IMR-90 (cell line): ENCODE data around the gene VARS2. TPM values are rescaled to one million over a fixed set of nuclear protein-coding genes. Genes with fewer than 3 reads are reported as not detected.

Experiments
- ATAC-seq: fragments of 200-7000 bp; cut with Tn5 transposase; 2 replicates; pipeline ENCODE4 v1.9.1; 2020; ENCODE audit warnings: low read depth, mild to moderate bottlenecking, moderate library complexity
- BruUV-seq: library from RNA; stranded (reverse); fragments of 400-500 nt; replicated peaks from 2 replicates; lab custom pipeline; 2021; lab: Mats Ljungman, UMichigan
- CTCF ChIA-PET: fragments of 300-600 bp; formaldehyde crosslinking; extraction: SDS; loops from one replicate; lab custom pipeline; 2021; ENCODE audit warnings: antibody characterized with exemption; lab: Yijun Ruan, JAX
- POLR2A ChIA-PET: fragments of 300-600 bp; sonication (Branson Sonifier 250); formaldehyde crosslinking; loops from one replicate; lab custom pipeline; 2022; ENCODE audit warnings: antibody characterized with exemption; ENCODE audit not compliant: unreplicated experiment; lab: Charles Lee
- DNase-seq: peaks from one replicate; pipeline ENCODE4 v3.0.0; 2013
- H2AFZ ChIP-seq: replicated peaks from 2 replicates; pipeline ENCODE3; 2013; ENCODE audit warnings: low read length, mild to moderate bottlenecking; ENCODE audit not compliant: poor library complexity
- H2AK5ac ChIP-seq: 2 replicates; pipeline ENCODE4 v1.6.1; 2013; ENCODE audit warnings: low read depth, low read length, inconsistent platforms
- H2AK9ac ChIP-seq: replicated peaks from 2 replicates; pipeline ENCODE3; 2013; ENCODE audit warnings: mild to moderate bottlenecking, low read depth, low read length, moderate library complexity; ENCODE audit not compliant: poor library complexity
- H2BK120ac ChIP-seq: 2 replicates; pipeline ENCODE4 v1.6.1; 2013; ENCODE audit warnings: low read depth, low read length, inconsistent platforms
- H2BK15ac ChIP-seq: 3 replicates; pipeline ENCODE4 v1.6.1; 2013; ENCODE audit warnings: low read depth, low read length, inconsistent platforms
- H2BK20ac ChIP-seq: 2 replicates; pipeline ENCODE4 v1.6.1; 2013; ENCODE audit warnings: low read depth, mild to moderate bottlenecking, inconsistent platforms, low read length, moderate library complexity
- H2BK5ac ChIP-seq: 2 replicates; pipeline ENCODE4 v1.6.1; 2013; ENCODE audit warnings: mild to moderate bottlenecking, low read depth, low read length, inconsistent platforms; ENCODE audit not compliant: poor library complexity, severe bottlenecking
- H3K14ac ChIP-seq: replicated peaks from 2 replicates; pipeline ENCODE4 v1.6.1; 2013; ENCODE audit warnings: low read depth, low read length, inconsistent platforms
- H3K18ac ChIP-seq: 2 replicates; pipeline ENCODE4 v1.6.1; 2013; ENCODE audit warnings: low read depth, low read length, control low read depth
- H3K23ac ChIP-seq: 2 replicates; pipeline ENCODE4 v1.6.1; 2013; ENCODE audit warnings: low read depth, low read length, inconsistent platforms
- H3K27ac ChIP-seq: 2 replicates; pipeline ENCODE4 v1.5.1; 2013; ENCODE audit warnings: mild to moderate bottlenecking, control low read depth, low read length; ENCODE audit not compliant: insufficient read depth
- H3K27me3 ChIP-seq: 2 replicates; pipeline ENCODE4 v1.6.1; 2013; ENCODE audit warnings: low read length; ENCODE audit not compliant: control insufficient read depth, insufficient read depth
- H3K36me3 ChIP-seq: 2 replicates; pipeline ENCODE4 v1.6.1; 2013; ENCODE audit warnings: low read length, mixed read lengths; ENCODE audit not compliant: control insufficient read depth, insufficient read depth
- H3K4ac ChIP-seq: 2 replicates; pipeline ENCODE4 v1.6.1; 2013; ENCODE audit warnings: low read depth, low read length, inconsistent platforms
- H3K4me1 ChIP-seq: 2 replicates; pipeline ENCODE4 v1.6.1; 2013; ENCODE audit warnings: low read length, mixed read lengths; ENCODE audit not compliant: control insufficient read depth, insufficient read depth
- H3K4me2 ChIP-seq: 2 replicates; pipeline ENCODE4 v1.6.1; 2013; ENCODE audit warnings: low read depth, mild to moderate bottlenecking, control low read depth, low read length, moderate library complexity
- H3K4me3 ChIP-seq: 2 replicates; pipeline ENCODE4 v1.5.1; 2013; ENCODE audit warnings: low read depth, mild to moderate bottlenecking, control low read depth, low read length, moderate library complexity; ENCODE audit not compliant: insufficient read depth
- H3K56ac ChIP-seq: 2 replicates; pipeline ENCODE4 v1.6.1; 2013; ENCODE audit warnings: low read length, inconsistent platforms; ENCODE audit not compliant: insufficient read depth; ENCODE audit errors: extremely low read depth
- H3K79me1 ChIP-seq, 2 experiments: 2 replicates each; pipeline ENCODE4 v1.6.1; 2013; ENCODE audit warnings: low read length in 2 of 2, inconsistent platforms in 1 of 2, low read depth in 1 of 2
- H3K9ac ChIP-seq: 2 replicates; pipeline ENCODE4 v1.6.1; 2013; ENCODE audit warnings: low read depth, low read length, control low read depth
- H3K9me1 ChIP-seq: 2 replicates; pipeline ENCODE4 v1.6.1; 2013; ENCODE audit warnings: low read length, inconsistent platforms; ENCODE audit not compliant: insufficient read depth
- H3K9me3 ChIP-seq: 2 replicates; pipeline ENCODE4 v1.6.1; 2013; ENCODE audit warnings: low read length; ENCODE audit not compliant: control insufficient read depth, insufficient read depth
- H4K20me1 ChIP-seq: 2 replicates; pipeline ENCODE4 v1.6.1; 2013; ENCODE audit warnings: low read length, inconsistent platforms; ENCODE audit not compliant: insufficient read depth
- H4K5ac ChIP-seq: 2 replicates; pipeline ENCODE4 v1.6.1; 2013; ENCODE audit warnings: mild to moderate bottlenecking, low read depth, low read length, control low read depth
- H4K8ac ChIP-seq, 2 experiments: 2 replicates each; pipeline ENCODE4 v1.6.1; 2013; ENCODE audit warnings: low read depth in 2 of 2, low read length in 2 of 2, control low read depth in 1 of 2, inconsistent platforms in 1 of 2
- H4K91ac ChIP-seq: 2 replicates; pipeline ENCODE4 v1.6.1; 2013; ENCODE audit warnings: low read depth, low read length, inconsistent platforms; ENCODE audit not compliant: insufficient read depth
- BHLHE40 ChIP-seq: fragments of 150-350 bp; IDR thresholded peaks from 2 replicates; pipeline ENCODE4 v1.6.1; 2016; ENCODE audit warnings: mild to moderate bottlenecking, low read depth, low read length
- NFE2L2 ChIP-seq: fragments of 150-350 bp; IDR thresholded peaks from 2 replicates; pipeline ENCODE4 v1.6.1; 2016; ENCODE audit warnings: low read depth, mild to moderate bottlenecking, low read length
- POLR2A ChIP-seq: IDR thresholded peaks from 2 replicates; pipeline ENCODE4 v1.6.1; 2012; ENCODE audit warnings: mild to moderate bottlenecking, low read depth, low read length
- RAD21 ChIP-seq: IDR thresholded peaks from 2 replicates; pipeline ENCODE4 v1.6.1; 2012; ENCODE audit warnings: low read length, improper control_type of control experiment
- RCOR1 ChIP-seq: IDR thresholded peaks from 2 replicates; pipeline ENCODE4 v1.6.1; 2012; ENCODE audit warnings: mild to moderate bottlenecking, low read length, improper control_type of control experiment; ENCODE audit not compliant: insufficient replicate concordance
- SMC3 ChIP-seq: fragments of 150-350 bp; IDR thresholded peaks from 2 replicates; pipeline ENCODE4 v1.6.1; 2016; ENCODE audit warnings: low read depth, mild to moderate bottlenecking, antibody characterized with exemption, low read length, moderate library complexity
- USF2 ChIP-seq: fragments of 150-350 bp; IDR thresholded peaks from 2 replicates; pipeline ENCODE4 v1.6.1; 2017; ENCODE audit warnings: mild to moderate bottlenecking, antibody characterized with exemption, low read length, low read depth
- WGBS, 2 experiments: methylation state at CpG; one replicate each; pipeline versions ENCODE4 v1.1.5 to v1.1.7; 2013; ENCODE audit warnings: missing lambda C conversion rate in 2 of 2; ENCODE audit not compliant: insufficient read length in 1 of 2; ENCODE audit errors: extremely low coverage in 2 of 2; 5-methylcytosine and 5-hydroxymethylcytosine counted together
- dilution Hi-C: fragments of 300-500 bp; cut with HindIII; formaldehyde crosslinking; loops from one replicate; pipeline ENCODE4 v1.14.3; 2018; ENCODE audit warnings: low sequenced_read_pairs; ENCODE audit not compliant: unreplicated experiment
- in situ Hi-C: fragments of 300-500 bp; cut with MboI; formaldehyde crosslinking; loops from 3 replicates; pipeline ENCODE4 v1.14.3; 2019; ENCODE audit warnings: low sequenced_read_pairs, inconsistent platforms, mixed read lengths
- intact Hi-C: fragments of 100-400 bp; cut with micrococcal nuclease; formaldehyde crosslinking; loops from 2 replicates; pipeline ENCODE4 v1.10.0; 2022
- polyA plus RNA-seq, 3 experiments: library from polyadenylated mRNA; depleted of rRNA; stranded (reverse); fragments of >200 nt; gene quantifications; 2 replicates each; pipeline ENCODE4 v1.2.3, GENCODE V29; 2012; ENCODE audit warnings: low replicate concordance in 1 of 3
- total RNA-seq: library from RNA; depleted of rRNA; stranded (reverse); fragments of >200 nt; gene quantifications from 2 replicates; pipeline ENCODE4 v1.2.3, GENCODE V29; 2012
- TF ChIP-seq, protein P1 (sequence below): fragments of 150-350 bp; IDR thresholded peaks from 2 replicates; pipeline ENCODE4 v1.6.1; 2016; ENCODE audit warnings: low read depth, mild to moderate bottlenecking, low read length, moderate library complexity, borderline replicate concordance
- TF ChIP-seq, protein P2 (sequence below): conservative IDR thresholded peaks from 2 replicates; pipeline ENCODE4 v1.5.1; 2012; ENCODE audit warnings: mild to moderate bottlenecking, low read depth, low read length, improper control_type of control experiment

Gene VARS2
- total and polyA plus RNA-seq, 2 of the 4 experiments (the other 2 are of a cell fraction), result 7.2 to 14.0 TPM

GRCh38 chr6:30882204-30882758 lies 31.8 kb upstream of the VARS2 start:
- peak overlapping the region; percentile 50 for H3K27ac ChIP-seq
- ChIA-PET POLR2A (interaction anchor here (0.6 to 1.2 kb wide), 2 partner anchors 14 to 138 kb away, joined by 3 read pairs; partner anchors contain the start of gene IER3), CTCF (interaction anchor here (1.0 to 1.5 kb wide), 4 partner anchors 38 to 60 kb away, joined by 4 to 6 read pairs (median 4); no protein-coding TSS in a partner anchor)
- H2BK15ac ChIP-seq, result peak overlapping the region; percentile 60; the same call in 2 of the 3 replicates
- intact Hi-C loops (no loop called here), in situ Hi-C loops (no loop called here), dilution Hi-C loops (no loop called here)
- peak overlapping the region; percentile 32 for H3K4me2 ChIP-seq
- no TSS peak for BruUV-seq
- H4K8ac ChIP-seq, result peak overlapping the region; percentile 71 to 85
- peak overlapping the region; percentile 93 for H3K14ac ChIP-seq
- peaks cover 21 to 29% of the 10 kb centered on the region in 2 experiments for H3K79me1 ChIP-seq
- peak overlapping the region; percentile 91 for H3K4ac ChIP-seq
- H3K23ac ChIP-seq, result peak overlapping the region; percentile 35; the same call in 1 of the 2 replicates
- H3K36me3 ChIP-seq, result no peaks in the 10 kb centered on the region
- H4K5ac ChIP-seq, result peak overlapping the region; percentile 48
- no peaks in the 10 kb centered on the region for H3K27me3 ChIP-seq
- peak overlapping the region; percentile 32; the same call in 1 of the 2 replicates for H3K9ac ChIP-seq
- WGBS, 2 experiments, result 63% methylated on average over 1 of the region's 8 CpGs; no CpG with 5 or more reads in 1 of the 2 experiments
- H3K56ac ChIP-seq, result peak overlapping the region; percentile 16; the same call in 1 of the 2 replicates
- H3K9me1 ChIP-seq, result peaks cover 15% of the 10 kb centered on the region
- H2AK9ac ChIP-seq, result peak overlapping the region; percentile 86
- H2AFZ ChIP-seq, result peak overlapping the region; percentile 90
- H2BK120ac ChIP-seq, result peak overlapping the region; percentile 89
- peak overlapping the region; percentile 91 for H4K91ac ChIP-seq
- peaks cover 41% of the 10 kb centered on the region for H3K4me1 ChIP-seq
- H3K18ac ChIP-seq, result peak overlapping the region; percentile 66
- no peaks in the 10 kb centered on the region for H3K9me3 ChIP-seq
- ATAC-seq (no peak), DNase-seq (peak; percentile 12)
- no peak for TF ChIP-seq RAD21
- no peak for TF ChIP-seq BHLHE40
- no peak for TF ChIP-seq SMC3
- TF ChIP-seq POLR2A, result no peak
- TF ChIP-seq RCOR1, result no peak
- TF ChIP-seq USF2, result no peak
- TF ChIP-seq NFE2L2, result no peak
- TF ChIP-seq, protein P1, sequence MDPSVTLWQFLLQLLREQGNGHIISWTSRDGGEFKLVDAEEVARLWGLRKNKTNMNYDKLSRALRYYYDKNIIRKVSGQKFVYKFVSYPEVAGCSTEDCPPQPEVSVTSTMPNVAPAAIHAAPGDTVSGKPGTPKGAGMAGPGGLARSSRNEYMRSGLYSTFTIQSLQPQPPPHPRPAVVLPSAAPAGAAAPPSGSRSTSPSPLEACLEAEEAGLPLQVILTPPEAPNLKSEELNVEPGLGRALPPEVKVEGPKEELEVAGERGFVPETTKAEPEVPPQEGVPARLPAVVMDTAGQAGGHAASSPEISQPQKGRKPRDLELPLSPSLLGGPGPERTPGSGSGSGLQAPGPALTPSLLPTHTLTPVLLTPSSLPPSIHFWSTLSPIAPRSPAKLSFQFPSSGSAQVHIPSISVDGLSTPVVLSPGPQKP, result no peak
- TF ChIP-seq, protein P2, sequence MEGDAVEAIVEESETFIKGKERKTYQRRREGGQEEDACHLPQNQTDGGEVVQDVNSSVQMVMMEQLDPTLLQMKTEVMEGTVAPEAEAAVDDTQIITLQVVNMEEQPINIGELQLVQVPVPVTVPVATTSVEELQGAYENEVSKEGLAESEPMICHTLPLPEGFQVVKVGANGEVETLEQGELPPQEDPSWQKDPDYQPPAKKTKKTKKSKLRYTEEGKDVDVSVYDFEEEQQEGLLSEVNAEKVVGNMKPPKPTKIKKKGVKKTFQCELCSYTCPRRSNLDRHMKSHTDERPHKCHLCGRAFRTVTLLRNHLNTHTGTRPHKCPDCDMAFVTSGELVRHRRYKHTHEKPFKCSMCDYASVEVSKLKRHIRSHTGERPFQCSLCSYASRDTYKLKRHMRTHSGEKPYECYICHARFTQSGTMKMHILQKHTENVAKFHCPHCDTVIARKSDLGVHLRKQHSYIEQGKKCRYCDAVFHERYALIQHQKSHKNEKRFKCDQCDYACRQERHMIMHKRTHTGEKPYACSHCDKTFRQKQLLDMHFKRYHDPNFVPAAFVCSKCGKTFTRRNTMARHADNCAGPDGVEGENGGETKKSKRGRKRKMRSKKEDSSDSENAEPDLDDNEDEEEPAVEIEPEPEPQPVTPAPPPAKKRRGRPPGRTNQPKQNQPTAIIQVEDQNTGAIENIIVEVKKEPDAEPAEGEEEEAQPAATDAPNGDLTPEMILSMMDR, result no peak
- peak overlapping the region; percentile 74 for H2BK5ac ChIP-seq
- H4K20me1 ChIP-seq, result no peaks in the 10 kb centered on the region
- H2BK20ac ChIP-seq, result peak overlapping the region; percentile 71; the same call in 1 of the 2 replicates
- H3K4me3 ChIP-seq, result no peak overlapping the region
- H2AK5ac ChIP-seq, result peak overlapping the region; percentile 69
